ENCODE results near the gene PLXNC1.

The PLXNC1 gene

DNA sequence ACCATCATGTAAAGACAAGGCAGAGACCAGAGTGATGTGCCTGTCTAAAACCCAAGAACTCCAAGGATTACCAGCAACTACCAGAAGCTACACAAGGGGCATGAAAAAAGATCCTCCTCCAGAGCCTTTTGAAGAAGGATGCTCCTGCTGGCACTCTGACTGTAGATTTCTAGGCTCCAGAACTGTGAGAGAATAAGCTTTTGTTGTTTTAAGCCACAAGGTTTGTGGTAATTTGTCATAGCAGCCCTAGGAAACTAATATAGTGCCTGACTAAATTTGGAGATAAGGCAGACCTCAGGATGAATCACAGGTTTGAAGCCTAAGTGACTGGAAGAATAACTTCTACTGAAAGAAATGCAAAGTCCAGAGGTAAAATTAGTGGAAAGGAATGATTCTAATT lies 178.3 kb downstream of the PLXNC1 start (continued):
- TF ChIP-seq ZBTB20 (tag by site-specific recombination; IDR thresholded peaks at IDR 0.05) (no peak), ZNF600 (tag by site-specific recombination; IDR thresholded peaks at IDR 0.05) (no peak), ZNF16 (tag by site-specific recombination; IDR thresholded peaks at IDR 0.05; ENCODE audit: low read depth) (no peak), ZNF561 (tag by site-specific recombination; IDR thresholded peaks at IDR 0.05; ENCODE audit: borderline replicate concordance) (no peak)

DNA sequence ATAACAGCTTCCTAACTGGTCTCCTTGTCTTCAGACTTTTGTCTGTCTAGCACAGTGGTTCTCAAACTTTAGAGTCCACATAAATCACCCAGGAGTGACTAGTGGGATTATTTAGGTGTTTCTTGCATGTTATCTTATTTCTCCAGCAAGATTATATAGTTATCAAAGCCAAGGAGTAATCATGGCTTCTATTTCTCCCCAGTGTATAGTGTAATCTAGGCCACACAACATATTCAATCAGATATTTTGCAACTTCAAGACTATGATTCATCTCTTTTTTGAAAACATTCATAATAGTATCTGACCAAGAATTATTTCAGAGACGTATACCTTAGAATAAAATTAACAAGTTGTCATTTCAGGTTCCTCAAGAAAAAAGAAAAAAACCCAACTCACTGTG lies 179.4 kb downstream of the PLXNC1 start:
- Histone ChIP-seq H3K4me1 (ENCODE audit: control insufficient read depth, insufficient read depth, low read length) (no peaks in the 10 kb centered on the region), H3K9me3 (ENCODE audit: control insufficient read depth, insufficient read depth, low read depth, low read length) (no peaks in the 10 kb centered on the region), H3K36me3 (ENCODE audit: control insufficient read depth in 2 of 2, insufficient read depth in 1 of 2, low read length in 2 of 2) (peaks cover 4 to 21% of the 10 kb centered on the region in 2 experiments), H3K27ac (ENCODE audit: extremely low read depth, low read depth, low read length) (no peak overlapping the region), H3K4me3 (ENCODE audit: low read depth, low read length) (no peak overlapping the region)
- TF ChIP-seq ZNF248 (tag by site-specific recombination; IDR thresholded peaks at IDR 0.05) (no peak), ZBTB20 (tag by site-specific recombination; IDR thresholded peaks at IDR 0.05) (no peak)
- TF ChIP-seq, protein P1, sequence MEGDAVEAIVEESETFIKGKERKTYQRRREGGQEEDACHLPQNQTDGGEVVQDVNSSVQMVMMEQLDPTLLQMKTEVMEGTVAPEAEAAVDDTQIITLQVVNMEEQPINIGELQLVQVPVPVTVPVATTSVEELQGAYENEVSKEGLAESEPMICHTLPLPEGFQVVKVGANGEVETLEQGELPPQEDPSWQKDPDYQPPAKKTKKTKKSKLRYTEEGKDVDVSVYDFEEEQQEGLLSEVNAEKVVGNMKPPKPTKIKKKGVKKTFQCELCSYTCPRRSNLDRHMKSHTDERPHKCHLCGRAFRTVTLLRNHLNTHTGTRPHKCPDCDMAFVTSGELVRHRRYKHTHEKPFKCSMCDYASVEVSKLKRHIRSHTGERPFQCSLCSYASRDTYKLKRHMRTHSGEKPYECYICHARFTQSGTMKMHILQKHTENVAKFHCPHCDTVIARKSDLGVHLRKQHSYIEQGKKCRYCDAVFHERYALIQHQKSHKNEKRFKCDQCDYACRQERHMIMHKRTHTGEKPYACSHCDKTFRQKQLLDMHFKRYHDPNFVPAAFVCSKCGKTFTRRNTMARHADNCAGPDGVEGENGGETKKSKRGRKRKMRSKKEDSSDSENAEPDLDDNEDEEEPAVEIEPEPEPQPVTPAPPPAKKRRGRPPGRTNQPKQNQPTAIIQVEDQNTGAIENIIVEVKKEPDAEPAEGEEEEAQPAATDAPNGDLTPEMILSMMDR (tag by site-specific recombination; IDR thresholded peaks at IDR 0.05) = no peak
- POLR2A ChIA-PET = no interaction called here
- CTCF ChIA-PET = no interaction called here

DNA sequence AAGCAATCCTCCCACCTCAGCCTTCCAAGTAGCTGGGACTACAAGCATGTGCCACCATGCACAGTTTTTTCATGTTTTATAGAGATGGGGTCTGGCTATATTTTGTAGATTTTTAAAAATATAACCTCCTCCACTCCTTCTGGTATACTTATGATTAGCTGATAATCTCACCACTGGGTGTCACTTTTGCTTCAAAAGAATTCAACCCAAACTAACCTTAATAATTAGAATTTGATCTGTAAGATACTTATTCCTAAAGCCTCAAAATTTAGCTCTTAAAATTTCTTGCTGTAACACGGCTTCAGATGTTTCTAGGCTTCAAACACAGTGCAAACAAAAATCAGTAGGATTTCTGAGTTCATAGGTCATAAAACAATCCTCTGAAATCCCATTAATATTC lies 181.0 kb downstream of the PLXNC1 start:
- Histone ChIP-seq H3K36me3 (ENCODE audit: control insufficient read depth in 2 of 2, insufficient read depth in 1 of 2, low read length in 2 of 2) (peaks cover 4 to 11% of the 10 kb centered on the region in 2 experiments), H3K27ac (ENCODE audit: extremely low read depth, low read depth, low read length) (no peak overlapping the region), H3K4me3 (ENCODE audit: low read depth, low read length) (no peak overlapping the region), H3K9me3 (ENCODE audit: control insufficient read depth, insufficient read depth, low read depth, low read length) (no peaks in the 10 kb centered on the region), H3K4me1 (ENCODE audit: control insufficient read depth, insufficient read depth, low read length) (no peaks in the 10 kb centered on the region)
- ChIA-PET CTCF (no interaction called here), POLR2A (no interaction called here)
- no peak for TF ChIP-seq ZNF274 (IDR thresholded peaks at IDR 0.05; ENCODE audit: low read length)
- TF ChIP-seq ZNF274 (tag by site-specific recombination; IDR thresholded peaks at IDR 0.05; ENCODE audit: borderline replicate concordance) = no peak
- TF ChIP-seq ZNF169 (tag by site-specific recombination; IDR thresholded peaks at IDR 0.05) = no peak
- no peak for TF ChIP-seq ZNF707 (tag by site-specific recombination; IDR thresholded peaks at IDR 0.05)
- TF ChIP-seq ZNF621 (tag by site-specific recombination; IDR thresholded peaks at IDR 0.05) = no peak
- no peak for TF ChIP-seq SETDB1 (IDR thresholded peaks at IDR 0.05; ENCODE audit: insufficient read length, low read length)
- no peak for TF ChIP-seq ZNF184 (tag by site-specific recombination; IDR thresholded peaks at IDR 0.05)
- no peak for TF ChIP-seq ZFP69B (tag by site-specific recombination; IDR thresholded peaks at IDR 0.05)
- no peak for TF ChIP-seq ZNF658 (tag by site-specific recombination; IDR thresholded peaks at IDR 0.05)
- TF ChIP-seq ZNF585B (tag by site-specific recombination; IDR thresholded peaks at IDR 0.05) = no peak
- TF ChIP-seq, protein P2, sequence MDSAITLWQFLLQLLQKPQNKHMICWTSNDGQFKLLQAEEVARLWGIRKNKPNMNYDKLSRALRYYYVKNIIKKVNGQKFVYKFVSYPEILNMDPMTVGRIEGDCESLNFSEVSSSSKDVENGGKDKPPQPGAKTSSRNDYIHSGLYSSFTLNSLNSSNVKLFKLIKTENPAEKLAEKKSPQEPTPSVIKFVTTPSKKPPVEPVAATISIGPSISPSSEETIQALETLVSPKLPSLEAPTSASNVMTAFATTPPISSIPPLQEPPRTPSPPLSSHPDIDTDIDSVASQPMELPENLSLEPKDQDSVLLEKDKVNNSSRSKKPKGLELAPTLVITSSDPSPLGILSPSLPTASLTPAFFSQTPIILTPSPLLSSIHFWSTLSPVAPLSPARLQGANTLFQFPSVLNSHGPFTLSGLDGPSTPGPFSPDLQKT (IDR thresholded peaks at IDR 0.05; ENCODE audit: borderline replicate concordance, low read depth, low read length) = no peak
- TF ChIP-seq, protein P3, sequence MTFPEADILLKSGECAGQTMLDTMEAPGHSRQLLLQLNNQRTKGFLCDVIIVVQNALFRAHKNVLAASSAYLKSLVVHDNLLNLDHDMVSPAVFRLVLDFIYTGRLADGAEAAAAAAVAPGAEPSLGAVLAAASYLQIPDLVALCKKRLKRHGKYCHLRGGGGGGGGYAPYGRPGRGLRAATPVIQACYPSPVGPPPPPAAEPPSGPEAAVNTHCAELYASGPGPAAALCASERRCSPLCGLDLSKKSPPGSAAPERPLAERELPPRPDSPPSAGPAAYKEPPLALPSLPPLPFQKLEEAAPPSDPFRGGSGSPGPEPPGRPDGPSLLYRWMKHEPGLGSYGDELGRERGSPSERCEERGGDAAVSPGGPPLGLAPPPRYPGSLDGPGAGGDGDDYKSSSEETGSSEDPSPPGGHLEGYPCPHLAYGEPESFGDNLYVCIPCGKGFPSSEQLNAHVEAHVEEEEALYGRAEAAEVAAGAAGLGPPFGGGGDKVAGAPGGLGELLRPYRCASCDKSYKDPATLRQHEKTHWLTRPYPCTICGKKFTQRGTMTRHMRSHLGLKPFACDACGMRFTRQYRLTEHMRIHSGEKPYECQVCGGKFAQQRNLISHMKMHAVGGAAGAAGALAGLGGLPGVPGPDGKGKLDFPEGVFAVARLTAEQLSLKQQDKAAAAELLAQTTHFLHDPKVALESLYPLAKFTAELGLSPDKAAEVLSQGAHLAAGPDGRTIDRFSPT (tag by site-specific recombination; IDR thresholded peaks at IDR 0.05) = no peak

All from HEK293 (cell line).